ENCODE results near the gene HTR6. TPM values are rescaled to one million over a fixed set of nuclear protein-coding genes. Genes with fewer than 3 reads are reported as not detected.

HTR6 gene
- total and polyA plus RNA-seq, 2 of the 4 experiments (the other 2 are of a cell fraction), result not detected

DNA sequence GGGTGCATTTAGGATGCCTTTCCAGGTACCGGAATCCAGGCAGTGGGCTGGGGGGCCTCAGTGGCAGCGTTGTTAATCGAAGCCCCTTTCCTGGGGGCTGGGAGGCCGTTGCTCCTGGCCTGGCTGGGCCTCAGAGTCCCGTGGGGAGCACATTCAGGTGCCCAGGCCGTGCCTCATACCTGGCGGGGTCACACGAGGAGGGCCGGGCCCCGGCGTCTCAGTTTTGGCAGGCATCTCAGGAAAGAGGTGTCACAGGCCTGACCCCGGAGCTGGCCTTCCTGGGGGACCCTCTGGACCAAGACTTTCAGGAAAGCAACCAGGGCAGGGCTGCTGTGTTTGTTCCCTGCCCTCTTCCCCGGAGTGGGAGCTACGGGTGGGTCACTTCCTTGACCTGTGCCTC lies 16.4 kb upstream of the HTR6 start:
- TF ChIP-seq MAZ (IDR thresholded peaks at IDR 0.05; ENCODE audit: borderline replicate concordance, low read depth, low read length) (no peak), SMC3 (IDR thresholded peaks at IDR 0.05; ENCODE audit: low read depth, low read length) (no peak), BHLHE40 (IDR thresholded peaks at IDR 0.05; ENCODE audit: low read depth, low read length) (no peak), MAFK (IDR thresholded peaks at IDR 0.05; ENCODE audit: low read depth, low read length) (no peak), POLR2A (IDR thresholded peaks at IDR 0.05; ENCODE audit: low read depth, low read length) (no peak), CHD1 (IDR thresholded peaks at IDR 0.05; ENCODE audit: low read depth, low read length) (no peak), MXI1 (IDR thresholded peaks at IDR 0.05; ENCODE audit: borderline replicate concordance, low read depth, low read length) (no peak), NFE2L2 (IDR thresholded peaks at IDR 0.05; ENCODE audit: low read depth, low read length) (no peak), RAD21 (IDR thresholded peaks at IDR 0.05; ENCODE audit: low read length) (no peak), CEBPB (IDR thresholded peaks at IDR 0.05; ENCODE audit: low read depth, low read length) (no peak), FOS (IDR thresholded peaks at IDR 0.05; ENCODE audit: low read depth, low read length) (no peak), RCOR1 (IDR thresholded peaks at IDR 0.05; ENCODE audit: insufficient replicate concordance, low read length) (no peak), RFX5 (IDR thresholded peaks at IDR 0.05; ENCODE audit: low read depth, low read length) (no peak)
- TF ChIP-seq, protein P1, sequence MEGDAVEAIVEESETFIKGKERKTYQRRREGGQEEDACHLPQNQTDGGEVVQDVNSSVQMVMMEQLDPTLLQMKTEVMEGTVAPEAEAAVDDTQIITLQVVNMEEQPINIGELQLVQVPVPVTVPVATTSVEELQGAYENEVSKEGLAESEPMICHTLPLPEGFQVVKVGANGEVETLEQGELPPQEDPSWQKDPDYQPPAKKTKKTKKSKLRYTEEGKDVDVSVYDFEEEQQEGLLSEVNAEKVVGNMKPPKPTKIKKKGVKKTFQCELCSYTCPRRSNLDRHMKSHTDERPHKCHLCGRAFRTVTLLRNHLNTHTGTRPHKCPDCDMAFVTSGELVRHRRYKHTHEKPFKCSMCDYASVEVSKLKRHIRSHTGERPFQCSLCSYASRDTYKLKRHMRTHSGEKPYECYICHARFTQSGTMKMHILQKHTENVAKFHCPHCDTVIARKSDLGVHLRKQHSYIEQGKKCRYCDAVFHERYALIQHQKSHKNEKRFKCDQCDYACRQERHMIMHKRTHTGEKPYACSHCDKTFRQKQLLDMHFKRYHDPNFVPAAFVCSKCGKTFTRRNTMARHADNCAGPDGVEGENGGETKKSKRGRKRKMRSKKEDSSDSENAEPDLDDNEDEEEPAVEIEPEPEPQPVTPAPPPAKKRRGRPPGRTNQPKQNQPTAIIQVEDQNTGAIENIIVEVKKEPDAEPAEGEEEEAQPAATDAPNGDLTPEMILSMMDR (conservative IDR thresholded peaks at IDR 0.05; ENCODE audit: low read depth, low read length), result no peak
- TF ChIP-seq, protein P2, sequence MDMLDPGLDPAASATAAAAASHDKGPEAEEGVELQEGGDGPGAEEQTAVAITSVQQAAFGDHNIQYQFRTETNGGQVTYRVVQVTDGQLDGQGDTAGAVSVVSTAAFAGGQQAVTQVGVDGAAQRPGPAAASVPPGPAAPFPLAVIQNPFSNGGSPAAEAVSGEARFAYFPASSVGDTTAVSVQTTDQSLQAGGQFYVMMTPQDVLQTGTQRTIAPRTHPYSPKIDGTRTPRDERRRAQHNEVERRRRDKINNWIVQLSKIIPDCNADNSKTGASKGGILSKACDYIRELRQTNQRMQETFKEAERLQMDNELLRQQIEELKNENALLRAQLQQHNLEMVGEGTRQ (IDR thresholded peaks at IDR 0.05; ENCODE audit: low read depth, low read length), result no peak
- TF ChIP-seq, protein P3, sequence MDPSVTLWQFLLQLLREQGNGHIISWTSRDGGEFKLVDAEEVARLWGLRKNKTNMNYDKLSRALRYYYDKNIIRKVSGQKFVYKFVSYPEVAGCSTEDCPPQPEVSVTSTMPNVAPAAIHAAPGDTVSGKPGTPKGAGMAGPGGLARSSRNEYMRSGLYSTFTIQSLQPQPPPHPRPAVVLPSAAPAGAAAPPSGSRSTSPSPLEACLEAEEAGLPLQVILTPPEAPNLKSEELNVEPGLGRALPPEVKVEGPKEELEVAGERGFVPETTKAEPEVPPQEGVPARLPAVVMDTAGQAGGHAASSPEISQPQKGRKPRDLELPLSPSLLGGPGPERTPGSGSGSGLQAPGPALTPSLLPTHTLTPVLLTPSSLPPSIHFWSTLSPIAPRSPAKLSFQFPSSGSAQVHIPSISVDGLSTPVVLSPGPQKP (IDR thresholded peaks at IDR 0.05; ENCODE audit: borderline replicate concordance, low read depth, low read length), result no peak
- no peak overlapping the region for H2BK120ac ChIP-seq (ENCODE audit: low read depth, low read length)
- no peak overlapping the region for H4K91ac ChIP-seq (ENCODE audit: insufficient read depth, low read depth, low read length)
- peak overlapping the region; percentile 51 for H2AK9ac ChIP-seq (replicated peaks; ENCODE audit: low read depth, low read length, poor library complexity)
- H3K79me1 ChIP-seq (ENCODE audit: low read depth in 1 of 2, low read length in 2 of 2), result peaks cover 4 to 59% of the 10 kb centered on the region in 2 experiments; a peak in 2 of 4 replicates
- peaks cover 2% of the 10 kb centered on the region; the same call in 1 of the 2 replicates for H3K36me3 ChIP-seq (ENCODE audit: control insufficient read depth, insufficient read depth, low read length)
- in situ Hi-C loops (cut with MboI; ENCODE audit: low sequenced_read_pairs), result loop anchor here (5.0 to 10.0 kb wide), 2 partner anchors 163 to 306 kb away; partner anchors contain the start of gene CAPZB
- DNase-seq (no peak), ATAC-seq (ENCODE audit: low read depth) (no peak)
- no TSS peak for BruUV-seq (replicated peaks)
- no peak overlapping the region for H3K9ac ChIP-seq (ENCODE audit: low read depth, low read length)
- dilution Hi-C loops (cut with HindIII; ENCODE audit: low sequenced_read_pairs, unreplicated experiment), result no loop called here
- no peak overlapping the region for H2BK15ac ChIP-seq (ENCODE audit: low read depth, low read length)
- no peak overlapping the region for H2BK5ac ChIP-seq (ENCODE audit: low read depth, low read length, poor library complexity, severe bottlenecking)
- CTCF ChIA-PET, result interaction anchor here (1.0 kb wide), 1 partner anchor 148 kb away, joined by 4 read pairs; no protein-coding TSS in a partner anchor
- no peak overlapping the region for H4K5ac ChIP-seq (ENCODE audit: low read depth, low read length)
- POLR2A ChIA-PET (ENCODE audit: unreplicated experiment), result no interaction called here
- H3K27ac ChIP-seq (ENCODE audit: insufficient read depth, low read length), result no peak overlapping the region
- H3K4me1 ChIP-seq (ENCODE audit: control insufficient read depth, insufficient read depth, low read length), result peaks cover 22% of the 10 kb centered on the region; the same call in 1 of the 2 replicates
- H4K20me1 ChIP-seq (ENCODE audit: insufficient read depth, low read length), result peaks cover 44% of the 10 kb centered on the region
- H3K9me3 ChIP-seq (ENCODE audit: control insufficient read depth, insufficient read depth, low read length), result no peaks in the 10 kb centered on the region
- H3K27me3 ChIP-seq (ENCODE audit: control insufficient read depth, insufficient read depth, low read length), result no peaks in the 10 kb centered on the region
- H2AK5ac ChIP-seq (ENCODE audit: low read depth, low read length), result no peak overlapping the region
- no peak overlapping the region for H3K4ac ChIP-seq (ENCODE audit: low read depth, low read length)
- no peak overlapping the region for H4K8ac ChIP-seq (ENCODE audit: low read depth in 2 of 2, low read length in 2 of 2)
- 51% methylated on average over 7 of the region's 14 CpGs; no CpG with 5 or more reads in 1 of the 2 experiments for WGBS, 2 experiments (ENCODE audit: extremely low coverage in 2 of 2, insufficient read length in 1 of 2)
- H3K14ac ChIP-seq (replicated peaks; ENCODE audit: low read depth, low read length), result no peak overlapping the region
- no peaks in the 10 kb centered on the region; the same call in 1 of the 2 replicates for H3K9me1 ChIP-seq (ENCODE audit: insufficient read depth, low read length)
- no peak overlapping the region for H2BK20ac ChIP-seq (ENCODE audit: low read depth, low read length)
- no peak overlapping the region; the same call in 1 of the 2 replicates for H3K4me2 ChIP-seq (ENCODE audit: low read depth, low read length)
- no peak overlapping the region for H3K4me3 ChIP-seq (ENCODE audit: insufficient read depth, low read depth, low read length)
- no peak overlapping the region for H3K56ac ChIP-seq (ENCODE audit: extremely low read depth, insufficient read depth, low read length)
- intact Hi-C loops (cut with micrococcal nuclease), result no loop called here
- no peak overlapping the region for H3K18ac ChIP-seq (ENCODE audit: low read depth, low read length)
- no peak overlapping the region for H3K23ac ChIP-seq (ENCODE audit: low read depth, low read length)
- H2AFZ ChIP-seq (replicated peaks; ENCODE audit: low read length, poor library complexity), result no peak overlapping the region
